NCI-H146 treated with DMSO at 0.1 percent for 48 hours (cell line): ENCODE data around the gene PTPRM.

ENCODE experiments used
- DNase-seq: peaks from one replicate; lab custom pipeline; 2025; ENCODE audit not compliant: unreplicated experiment; lab: John Stamatoyannopoulos, UW

The PTPRM gene

GRCh38 chr18:7626175-7626921 lies 59.2 kb downstream of the PTPRM start:
- no peak for DNase-seq

- no peak for DNase-seq
Measured at GRCh38 chr18:7626922-7627440, 59.9 kb downstream of the PTPRM start.

GRCh38 chr18:7629416-7629815 lies 62.3 kb downstream of the PTPRM start:
- DNase-seq: no peak

GRCh38 chr18:7630731-7631442 lies 63.8 kb downstream of the PTPRM start:
- no peak for DNase-seq

- no peak for DNase-seq
Measured at GRCh38 chr18:7632152-7633098, 65.3 kb downstream of the PTPRM start.

- no peak for DNase-seq
Measured at GRCh38 chr18:7633171-7633570, 66.1 kb downstream of the PTPRM start.

- no peak for DNase-seq
Measured at GRCh38 chr18:7635948-7636347, 68.8 kb downstream of the PTPRM start.

- no peak for DNase-seq
Measured at GRCh38 chr18:7637269-7637668, 70.2 kb downstream of the PTPRM start.

GRCh38 chr18:7638321-7638720 lies 71.2 kb downstream of the PTPRM start:
- no peak for DNase-seq

- no peak for DNase-seq
Measured at GRCh38 chr18:7641813-7642212, 74.7 kb downstream of the PTPRM start.

- DNase-seq: no peak
Measured at GRCh38 chr18:7642331-7642890, 75.3 kb downstream of the PTPRM start.

GRCh38 chr18:7645756-7646155 lies 78.6 kb downstream of the PTPRM start:
- DNase-seq: no peak

GRCh38 chr18:7646174-7646886 lies 79.2 kb downstream of the PTPRM start:
- DNase-seq: no peak

- DNase-seq: no peak
Measured at GRCh38 chr18:7647500-7647899, 80.4 kb downstream of the PTPRM start.

- DNase-seq: no peak
Measured at GRCh38 chr18:7657050-7657449, 89.9 kb downstream of the PTPRM start.

GRCh38 chr18:7657937-7658336 lies 90.8 kb downstream of the PTPRM start:
- no peak for DNase-seq

- no peak for DNase-seq
Measured at GRCh38 chr18:7658701-7659100, 91.6 kb downstream of the PTPRM start.

- DNase-seq: no peak
Measured at GRCh38 chr18:7661207-7661606, 94.1 kb downstream of the PTPRM start.

GRCh38 chr18:7662866-7663265 lies 95.8 kb downstream of the PTPRM start:
- DNase-seq: no peak
